ENCODE measurements around the gene ARRB1. TPM values are rescaled to one million over a fixed set of nuclear protein-coding genes. Genes with fewer than 3 reads are reported as not detected.

The ARRB1 gene
- total and polyA plus RNA-seq, 2 of the 13 experiments (the other 11 are each of a cell fraction or from before 2014, with no cell fraction given) = 22.5 to 35.7 TPM

GRCh38 chr11:75302371-75302770 is 49.1 kb downstream of the ARRB1 start:
- Histone ChIP-seq H4K20me1 (ENCODE audit: insufficient read depth, low read length) (peaks cover 25% of the 10 kb centered on the region), H3K79me2 (ENCODE audit: insufficient read depth, low read length) (peaks cover 12% of the 10 kb centered on the region), H3K27ac (ENCODE audit: extremely low read length, insufficient read depth, low read length) (no peak overlapping the region), H3K27me3 (ENCODE audit: control insufficient read depth in 1 of 2, insufficient read depth in 2 of 2, low read length in 2 of 2) (no peaks in the 10 kb centered on the region), H3K4me3 (replicated peaks in 1 of 3; ENCODE audit: insufficient read depth in 1 of 3, low read depth in 2 of 3, low read length in 3 of 3) (no peak overlapping the region), H3K36me3 (replicated peaks in 1 of 2; ENCODE audit: control insufficient read depth in 1 of 2, insufficient read depth in 2 of 2, low read length in 2 of 2) (peaks cover 4 to 15% of the 10 kb centered on the region in 2 experiments; a peak in 4 of 5 replicates), H3K9ac (ENCODE audit: insufficient read depth, low read depth, low read length) (no peak overlapping the region), H3K4me2 (ENCODE audit: low read depth, low read length) (no peak overlapping the region), H3K4me1 (ENCODE audit: insufficient read depth, low read length) (no peaks in the 10 kb centered on the region), H3K9me3 (ENCODE audit: low read length) (no peaks in the 10 kb centered on the region), H2AFZ (ENCODE audit: low read length) (no peak overlapping the region)
- WGBS (ENCODE audit: low lambda C conversion rate) = 100% methylated on average over 3 of the region's 4 CpGs
- FAIRE-seq (no peak), ATAC-seq (no peak), DNase-seq (ENCODE audit: low spot score) (no peak)
- POLR2A ChIA-PET = no interaction called here
- intact Hi-C loops (cut with micrococcal nuclease; ENCODE audit: unreplicated experiment) (no loop called here), in situ Hi-C loops (cut with HindIII; ENCODE audit: extremely low pct_ligation_motif_present, low pct_unique_long_range_greater_than_20kb) (no loop called here)
- CTCF ChIA-PET (ENCODE audit: low intra/inter-chr PET ratio, low total read pairs) = no interaction called here
- no peak for TF ChIP-seq NKX3-1 (CRISPR knock-in tag; IDR thresholded peaks at IDR 0.05)
- no peak for TF ChIP-seq NFE2 (CRISPR knock-in tag; IDR thresholded peaks at IDR 0.05)
- TF ChIP-seq ZNF552 (CRISPR knock-in tag; IDR thresholded peaks at IDR 0.05; ENCODE audit: borderline replicate concordance) = no peak
- TF ChIP-seq POGZ (CRISPR knock-in tag; IDR thresholded peaks at IDR 0.05) = no peak
- no peak for TF ChIP-seq PRDM10 (CRISPR knock-in tag; IDR thresholded peaks at IDR 0.05; ENCODE audit: low read depth)
- no peak for TF ChIP-seq ZNF20 (CRISPR knock-in tag; IDR thresholded peaks at IDR 0.05)
- no peak for TF ChIP-seq JUN (CRISPR knock-in tag; IDR thresholded peaks at IDR 0.05)
- no peak for TF ChIP-seq ZNF792 (CRISPR knock-in tag; IDR thresholded peaks at IDR 0.05)
- no peak for TF ChIP-seq ADNP (CRISPR knock-in tag; IDR thresholded peaks at IDR 0.05)
- TF ChIP-seq ZNF367 (CRISPR knock-in tag; IDR thresholded peaks at IDR 0.05; ENCODE audit: borderline replicate concordance) = no peak
- TF ChIP-seq MLX (CRISPR knock-in tag; IDR thresholded peaks at IDR 0.05) = no peak
- no TSS peak for BruUV-seq (replicated peaks)
